A549 (cell line): Measurements from ENCODE around the gene ZNF730.

ENCODE experiments used
- CEBPB ChIP-seq, 2 experiments: fragments of >200 bp in 1 of 2; sonication (Bioruptor Twin) in 1 of 2; formaldehyde crosslinking in 1 of 2; IDR thresholded peaks; 2 replicates each; pipeline ENCODE4 v1.6.1; 2012 to 2016
- ESRRA ChIP-seq: fragments of 150-350 bp; IDR thresholded peaks from 2 replicates; pipeline ENCODE4 v1.6.1; 2014; ENCODE audit warnings: mild to moderate bottlenecking, low read length, borderline replicate concordance
- HEYL ChIP-seq: fragments of 250-450 bp; sonication (Bioruptor Pico); IDR thresholded peaks from 2 replicates; pipeline ENCODE4 v1.8.0; 2021; ENCODE audit warnings: mild to moderate bottlenecking, moderate library complexity
- MAZ ChIP-seq: fragments of 150-350 bp; IDR thresholded peaks from 2 replicates; pipeline ENCODE4 v1.6.1; 2014; ENCODE audit warnings: antibody characterized with exemption, low read depth, low read length, borderline replicate concordance
- NFE2L2 ChIP-seq: fragments of 150-350 bp; conservative IDR thresholded peaks from 2 replicates; pipeline ENCODE4 v1.6.1; 2014; ENCODE audit warnings: low read length
- POLR2A ChIP-seq: IDR thresholded peaks from 2 replicates; pipeline ENCODE4 v1.6.1; 2012; ENCODE audit warnings: mild to moderate bottlenecking, low read length
- RAD21 ChIP-seq, 2 experiments: fragments of >200 bp in 1 of 2; sonication (Bioruptor Twin) in 1 of 2; formaldehyde crosslinking in 1 of 2; IDR thresholded peaks in 1 of 2; conservative IDR thresholded peaks in 1 of 2; 2 replicates in 1 of 2; 3 replicates in 1 of 2; pipeline ENCODE4 v1.6.1; 2012 to 2018; ENCODE audit warnings: inconsistent platforms in 1 of 2
- TF ChIP-seq, protein P1 (sequence below): fragments of >200 bp; sonication (Bioruptor Twin); formaldehyde crosslinking; IDR thresholded peaks from 3 replicates; pipeline ENCODE4 v1.5.1; 2016

- TF ChIP-seq NFE2L2 (no peak), MAZ (no peak), CEBPB (IDR thresholded peaks at IDR 0.05) (no peak), RAD21 (conservative IDR thresholded peaks at IDR 0.05 in 1 of 2, IDR thresholded peaks at IDR 0.05 in 1 of 2) (no peak), POLR2A (no peak), ESRRA (no peak), HEYL (CRISPR knock-in tag) (no peak)
- TF ChIP-seq, protein P1, sequence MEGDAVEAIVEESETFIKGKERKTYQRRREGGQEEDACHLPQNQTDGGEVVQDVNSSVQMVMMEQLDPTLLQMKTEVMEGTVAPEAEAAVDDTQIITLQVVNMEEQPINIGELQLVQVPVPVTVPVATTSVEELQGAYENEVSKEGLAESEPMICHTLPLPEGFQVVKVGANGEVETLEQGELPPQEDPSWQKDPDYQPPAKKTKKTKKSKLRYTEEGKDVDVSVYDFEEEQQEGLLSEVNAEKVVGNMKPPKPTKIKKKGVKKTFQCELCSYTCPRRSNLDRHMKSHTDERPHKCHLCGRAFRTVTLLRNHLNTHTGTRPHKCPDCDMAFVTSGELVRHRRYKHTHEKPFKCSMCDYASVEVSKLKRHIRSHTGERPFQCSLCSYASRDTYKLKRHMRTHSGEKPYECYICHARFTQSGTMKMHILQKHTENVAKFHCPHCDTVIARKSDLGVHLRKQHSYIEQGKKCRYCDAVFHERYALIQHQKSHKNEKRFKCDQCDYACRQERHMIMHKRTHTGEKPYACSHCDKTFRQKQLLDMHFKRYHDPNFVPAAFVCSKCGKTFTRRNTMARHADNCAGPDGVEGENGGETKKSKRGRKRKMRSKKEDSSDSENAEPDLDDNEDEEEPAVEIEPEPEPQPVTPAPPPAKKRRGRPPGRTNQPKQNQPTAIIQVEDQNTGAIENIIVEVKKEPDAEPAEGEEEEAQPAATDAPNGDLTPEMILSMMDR, result no peak
These were observed 66.4 kb downstream of the ZNF730 start for GRCh38 chr19:23183251-23183650.
